GM19193 (cell line): ENCODE data around the gene SUGCT.

ENCODE experiments used
- POLR2A ChIP-seq: IDR thresholded peaks from 4 replicates; pipeline ENCODE4 v1.6.1; 2011; ENCODE audit not compliant: insufficient read depth, insufficient read length; ENCODE audit errors: extremely low read depth

SUGCT gene

GRCh38 chr7:40680657-40681056 is 545.9 kb downstream of the SUGCT start:
- no peak for TF ChIP-seq POLR2A

- no peak for TF ChIP-seq POLR2A
Measured at GRCh38 chr7:40682696-40683095, 547.9 kb downstream of the SUGCT start.

GRCh38 chr7:40694026-40694809 is 559.4 kb downstream of the SUGCT start:
- no peak for TF ChIP-seq POLR2A

- TF ChIP-seq POLR2A = no peak
Measured at GRCh38 chr7:40694991-40695390, 560.2 kb downstream of the SUGCT start.

- TF ChIP-seq POLR2A = no peak
Measured at GRCh38 chr7:40697653-40698052, 562.8 kb downstream of the SUGCT start.

- TF ChIP-seq POLR2A = no peak
Measured at GRCh38 chr7:40698214-40698920, 563.6 kb downstream of the SUGCT start.

- no peak for TF ChIP-seq POLR2A
Measured at GRCh38 chr7:40698921-40699260, 564.1 kb downstream of the SUGCT start.

GRCh38 chr7:40700653-40701421 is 566.0 kb downstream of the SUGCT start:
- TF ChIP-seq POLR2A = no peak

- TF ChIP-seq POLR2A = no peak
Measured at GRCh38 chr7:40701836-40702551, 567.2 kb downstream of the SUGCT start.

- TF ChIP-seq POLR2A = no peak
Measured at GRCh38 chr7:40704172-40704571, 569.4 kb downstream of the SUGCT start.

GRCh38 chr7:40706829-40707228 is 572.0 kb downstream of the SUGCT start:
- TF ChIP-seq POLR2A = no peak

- no peak for TF ChIP-seq POLR2A
Measured at GRCh38 chr7:40709062-40709964, 574.5 kb downstream of the SUGCT start.

- no peak for TF ChIP-seq POLR2A
Measured at GRCh38 chr7:40711706-40712105, 576.9 kb downstream of the SUGCT start.
